H1 (cell line): ENCODE measurements around the gene LCOR. TPM values are rescaled to one million over a fixed set of nuclear protein-coding genes. Genes with fewer than 3 reads are reported as not detected.

Experiments used
- CTCF ChIA-PET: fragments of 300-600 bp; sonication (Branson Sonifier 250); formaldehyde crosslinking; loops from one replicate; lab custom pipeline; 2021; ENCODE audit not compliant: partially characterized antibody; lab: Charles Lee
- POLR2A ChIA-PET: fragments of 300-600 bp; sonication (Branson Sonifier 250); formaldehyde crosslinking; loops from one replicate; lab custom pipeline; 2021; ENCODE audit warnings: inconsistent platforms; ENCODE audit not compliant: partially characterized antibody; lab: Charles Lee
- DNase-seq, 2 experiments: peaks; one replicate each; pipeline versions ENCODE4 v3.0.0 to v3.0.0-alpha.2; 2010 to 2022; ENCODE audit warnings: low spot score in 2 of 2, low read depth in 1 of 2, mixed read lengths in 1 of 2
- FAIRE-seq: peaks from 2 replicates; lab custom pipeline; 2011; peaks lifted over from hg19 to GRCh38; lab: Jason Lieb, UNC
- H2AFZ ChIP-seq: 2 replicates; pipeline ENCODE4 v1.8.1; 2012; ENCODE audit warnings: low read length, inconsistent platforms
- H2AK5ac ChIP-seq: 2 replicates; pipeline ENCODE4 v1.6.1; 2013; ENCODE audit warnings: low read depth, low read length
- H2BK120ac ChIP-seq: replicated peaks from 2 replicates; pipeline ENCODE3; 2013; ENCODE audit warnings: low read depth, low read length, inconsistent platforms
- H2BK12ac ChIP-seq: 2 replicates; pipeline ENCODE4 v1.6.1; 2013; ENCODE audit warnings: low read depth, low read length
- H2BK15ac ChIP-seq: 2 replicates; pipeline ENCODE4 v1.6.1; 2013; ENCODE audit warnings: low read length
- H2BK20ac ChIP-seq: 2 replicates; pipeline ENCODE4 v1.6.1; 2013; ENCODE audit warnings: low read length
- H2BK5ac ChIP-seq: 2 replicates; pipeline ENCODE4 v1.6.1; 2013; ENCODE audit warnings: low read depth, low read length
- H3K14ac ChIP-seq: 2 replicates; pipeline ENCODE4 v1.6.1; 2013; ENCODE audit warnings: inconsistent platforms; ENCODE audit not compliant: insufficient read length
- H3K18ac ChIP-seq: 2 replicates; pipeline ENCODE4 v1.6.1; 2013; ENCODE audit warnings: low read length; ENCODE audit errors: extremely low read depth
- H3K23ac ChIP-seq: 2 replicates; pipeline ENCODE4 v1.6.1; 2013; ENCODE audit warnings: inconsistent platforms; ENCODE audit not compliant: insufficient read length
- H3K23me2 ChIP-seq: 2 replicates; pipeline ENCODE4 v1.6.1; 2013; ENCODE audit warnings: low read depth, low read length
- H3K27ac ChIP-seq: 2 replicates; pipeline ENCODE4 v1.6.1; 2011; ENCODE audit warnings: low read depth, low read length, inconsistent platforms
- H3K27me3 ChIP-seq, 4 experiments: replicated peaks in 1 of 4; 1 replicate in 1 of 4; 2 replicates in 3 of 4; pipeline versions ENCODE4 v1.6.1 to v1.8.1; 2011 to 2013; ENCODE audit warnings: low read length in 3 of 4, mild to moderate bottlenecking in 3 of 4, inconsistent platforms in 2 of 4, mixed read lengths in 2 of 4, moderate library complexity in 1 of 4; ENCODE audit not compliant: control insufficient read depth in 3 of 4, insufficient read depth in 3 of 4; ENCODE audit errors: extremely low read depth in 1 of 4
- H3K36me3 ChIP-seq, 4 experiments: 2 replicates each; pipeline versions ENCODE4 v1.6.1 to v1.8.1; 2011 to 2013; ENCODE audit warnings: mild to moderate bottlenecking in 4 of 4, low read length in 3 of 4, moderate library complexity in 2 of 4, control low read depth in 1 of 4, inconsistent platforms in 1 of 4; ENCODE audit not compliant: insufficient read depth in 4 of 4, control insufficient read depth in 2 of 4
- H3K4ac ChIP-seq: replicated peaks from 2 replicates; pipeline ENCODE3; 2013; ENCODE audit warnings: low read length, low read depth, mixed read lengths, inconsistent platforms; ENCODE audit not compliant: insufficient read length
- H3K4me1 ChIP-seq, 4 experiments: replicated peaks in 1 of 4; 1 replicate in 1 of 4; 2 replicates in 3 of 4; pipeline versions ENCODE4 v1.6.1 to v1.8.1; 2011 to 2013; ENCODE audit warnings: low read length in 3 of 4, inconsistent platforms in 2 of 4, mixed read lengths in 1 of 4; ENCODE audit not compliant: insufficient read depth in 4 of 4, control insufficient read depth in 3 of 4
- H3K4me2 ChIP-seq, 2 experiments: 2 replicates each; pipeline versions ENCODE4 v1.6.1 to v1.8.1; 2011 to 2013; ENCODE audit warnings: low read depth in 2 of 2, low read length in 2 of 2, control low read depth in 1 of 2, inconsistent platforms in 1 of 2, mild to moderate bottlenecking in 1 of 2; ENCODE audit not compliant: insufficient read depth in 1 of 2
- H3K4me3 ChIP-seq, 4 experiments: fragments of 200-600, 300-600 bp in 1 of 4; sonication (generic), shearing (Covaris generic), sonication (Bioruptor Twin) in 1 of 4; 2 replicates each; pipeline versions ENCODE4 v1.5.1 to v1.8.1; 2011 to 2016; ENCODE audit warnings: low read length in 4 of 4, low read depth in 3 of 4, control low read depth in 2 of 4, inconsistent platforms in 2 of 4, mild to moderate bottlenecking in 2 of 4, mixed read lengths in 1 of 4, moderate library complexity in 1 of 4; ENCODE audit not compliant: insufficient read depth in 2 of 4; ENCODE audit errors: extremely low read depth in 1 of 4
- H3K56ac ChIP-seq: replicated peaks from 2 replicates; pipeline ENCODE3; 2013; ENCODE audit warnings: low read depth, mild to moderate bottlenecking, mixed read lengths, low read length, inconsistent platforms; ENCODE audit not compliant: insufficient read length
- H3K79me1 ChIP-seq: 2 replicates; pipeline ENCODE4 v1.6.1; 2013; ENCODE audit warnings: low read depth, low read length, control low read depth
- H3K79me2 ChIP-seq, 2 experiments: 2 replicates each; pipeline versions ENCODE4 v1.6.1 to v1.8.1; 2012 to 2013; ENCODE audit warnings: low read length in 2 of 2, mild to moderate bottlenecking in 2 of 2, inconsistent platforms in 1 of 2; ENCODE audit not compliant: insufficient read depth in 2 of 2, control insufficient read depth in 1 of 2
- H3K9ac ChIP-seq, 4 experiments: replicated peaks in 1 of 4; 1 replicate in 1 of 4; 2 replicates in 3 of 4; pipeline versions ENCODE4 v1.6.1 to v1.8.1; 2011 to 2013; ENCODE audit warnings: low read depth in 3 of 4, low read length in 3 of 4, control low read depth in 2 of 4, mild to moderate bottlenecking in 2 of 4, moderate library complexity in 2 of 4, inconsistent platforms in 1 of 4; ENCODE audit errors: extremely low read depth in 1 of 4
- H3K9me3 ChIP-seq, 2 experiments: 2 replicates each; pipeline versions ENCODE4 v1.6.1 to v1.8.1; 2012 to 2013; ENCODE audit warnings: mild to moderate bottlenecking in 2 of 2, moderate library complexity in 2 of 2, control low read depth in 1 of 2, inconsistent platforms in 1 of 2, low read depth in 1 of 2, low read length in 1 of 2, mixed read lengths in 1 of 2; ENCODE audit not compliant: insufficient read depth in 2 of 2
- H4K20me1 ChIP-seq, 2 experiments: replicated peaks in 1 of 2; 2 replicates each; pipeline versions ENCODE3 to v1.8.1; 2011 to 2013; ENCODE audit warnings: inconsistent platforms in 2 of 2, low read length in 2 of 2, mild to moderate bottlenecking in 1 of 2; ENCODE audit not compliant: insufficient read depth in 2 of 2, control insufficient read depth in 1 of 2
- H4K5ac ChIP-seq: 2 replicates; pipeline ENCODE4 v1.6.1; 2013; ENCODE audit warnings: low read length, low read depth, mixed read lengths, inconsistent platforms; ENCODE audit not compliant: insufficient read length
- H4K8ac ChIP-seq: 2 replicates; pipeline ENCODE4 v1.8.0; 2013; ENCODE audit warnings: mild to moderate bottlenecking, moderate library complexity, low read length, inconsistent platforms; ENCODE audit not compliant: insufficient read depth; ENCODE audit errors: extremely low read depth
- H4K91ac ChIP-seq: replicated peaks from 2 replicates; pipeline ENCODE3; 2013; ENCODE audit warnings: low read length, mixed read lengths, inconsistent platforms; ENCODE audit not compliant: insufficient read length
- ASH2L ChIP-seq: fragments of 200-600, 300-600 bp; sonication (generic); IDR thresholded peaks from one replicate; pipeline ENCODE4 v1.7.1; 2017; ENCODE audit warnings: low read length
- CEBPB ChIP-seq: IDR thresholded peaks from 2 replicates; pipeline ENCODE4 v1.6.1; 2012; ENCODE audit warnings: low read depth, low read length
- PHF8 ChIP-seq: fragments of 200-600 bp; sonication (generic); conservative IDR thresholded peaks from 2 replicates; pipeline ENCODE4 v1.7.1; 2012; ENCODE audit warnings: low read depth, mild to moderate bottlenecking, inconsistent platforms, low read length, moderate library complexity
- POLR2A ChIP-seq, 2 experiments: IDR thresholded peaks; 1 replicate in 1 of 2; 2 replicates in 1 of 2; pipeline ENCODE4 v1.6.1; 2011; ENCODE audit warnings: low read depth in 2 of 2, low read length in 2 of 2, mild to moderate bottlenecking in 2 of 2; ENCODE audit errors: control extremely low read depth in 1 of 2
- POLR2AphosphoS5 ChIP-seq: IDR thresholded peaks from 2 replicates; pipeline ENCODE4 v1.6.1; 2011; ENCODE audit warnings: low read depth, low read length
- RBBP5 ChIP-seq: IDR thresholded peaks from 2 replicates; pipeline ENCODE4 v1.7.1; 2012; ENCODE audit warnings: low read depth, mild to moderate bottlenecking, inconsistent platforms, low read length, moderate library complexity, borderline replicate concordance
- SIX5 ChIP-seq: IDR thresholded peaks from 2 replicates; pipeline ENCODE4 v1.6.1; 2011; ENCODE audit warnings: mild to moderate bottlenecking, low read depth, low read length
- SP1 ChIP-seq: IDR thresholded peaks from 2 replicates; pipeline ENCODE4 v1.6.1; 2011; ENCODE audit warnings: low read depth, low read length
- TAF1 ChIP-seq: IDR thresholded peaks from 2 replicates; pipeline ENCODE4 v1.6.1; 2011; ENCODE audit warnings: mild to moderate bottlenecking, low read depth, low read length
- WGBS, 2 experiments: shearing (Covaris generic) in 1 of 2; methylation state at CpG; one replicate each; pipeline versions ENCODE4 v1.1.6 to v1.1.7; 2013 to 2015; ENCODE audit warnings: low lambda C conversion rate in 2 of 2, mixed read lengths in 2 of 2, inconsistent platforms in 1 of 2, low coverage in 1 of 2, missing lambda C conversion rate in 1 of 2; ENCODE audit not compliant: insufficient replicate concordance in 2 of 2, insufficient coverage in 1 of 2, insufficient read length in 1 of 2; ENCODE audit errors: extremely low coverage in 1 of 2, missing lambda C conversion rate in 1 of 2; 5-methylcytosine and 5-hydroxymethylcytosine counted together
- long read RNA-seq, 2 experiments: library from RNA in 1 of 2; library from capped mRNA in 1 of 2; stranded (forward); transcript quantifications; one replicate each; pipeline ENCODE4 v2.0.0, GENCODE V29; 2021; ENCODE audit warnings: inconsistent platforms in 1 of 2
- polyA minus RNA-seq, 3 experiments: library from RNA; depleted of rRNA, polyadenylated mRNA; stranded (reverse); fragments of >200 nt; gene quantifications; 1 replicate in 2 of 3; 2 replicates in 1 of 3; pipeline ENCODE4 v1.2.3, GENCODE V29; 2011
- polyA plus RNA-seq, 7 experiments: library from polyadenylated mRNA; depleted of rRNA in 3 of 7; stranded (reverse) in 5 of 7; unstranded in 2 of 7; fragments of >200 nt in 5 of 7; fragments of 200-250 nt in 2 of 7; gene quantifications; 1 replicate in 5 of 7; 2 replicates in 1 of 7; 4 replicates in 1 of 7; pipeline versions ENCODE4 v1.2.1 to v1.2.3, GENCODE V29; 2011 to 2013; ENCODE audit warnings: missing spikeins in 2 of 7, mixed read lengths in 2 of 7
- total RNA-seq: library from RNA; stranded (reverse); fragmentation: NEBNext Ultra II Directional; extraction: Animal tissue kit (Norgen Biotek cat#: 25700); gene quantifications from 2 replicates; pipeline ENCODE4 v1.2.1, GENCODE V29; 2021

The LCOR gene
- total RNA-seq (21.9 and 25.5 TPM in 2 replicates), polyA plus RNA-seq (2011; rRNA removed) (3.0 and 4.7 TPM in 2 replicates), polyA minus RNA-seq (2011; rRNA and poly(A)+ RNA removed) (34.9 and 35.0 TPM in 2 replicates)
- polyA plus RNA-seq (2011; cell fraction: cytosol; rRNA removed), result 4.5 TPM
- 6.2 TPM for polyA plus RNA-seq (2011; cell fraction: nucleus; rRNA removed)
- polyA plus RNA-seq (2012, experiment 1 of 2), result 4.3 to 7.6 TPM (median 5.9 TPM) in 4 replicates
- 0.45 TPM for polyA plus RNA-seq (2012, experiment 2 of 2)
- 5.6 TPM for polyA plus RNA-seq (2013, experiment 1 of 2)
- polyA plus RNA-seq (2013, experiment 2 of 2), result 5.2 TPM
- polyA minus RNA-seq (2011; cell fraction: cytosol; rRNA and poly(A)+ RNA removed), result 15.0 TPM
- polyA minus RNA-seq (2011; cell fraction: nucleus; rRNA and poly(A)+ RNA removed), result 51.1 TPM
- long read RNA-seq, experiment 1, full-length matches to known transcripts, result 3 of 9 reads
- long read RNA-seq, experiment 1, partial matches to known transcripts, result 0 of 9 reads
- long read RNA-seq, experiment 1, other reads (novel, unspliced or antisense), result 6 of 9 reads
- long read RNA-seq, experiment 2, full-length matches to known transcripts, result 2 of 3 reads
- long read RNA-seq, experiment 2, partial matches to known transcripts, result 0 of 3 reads
- long read RNA-seq, experiment 2, other reads (novel, unspliced or antisense), result 1 of 3 reads

DNA sequence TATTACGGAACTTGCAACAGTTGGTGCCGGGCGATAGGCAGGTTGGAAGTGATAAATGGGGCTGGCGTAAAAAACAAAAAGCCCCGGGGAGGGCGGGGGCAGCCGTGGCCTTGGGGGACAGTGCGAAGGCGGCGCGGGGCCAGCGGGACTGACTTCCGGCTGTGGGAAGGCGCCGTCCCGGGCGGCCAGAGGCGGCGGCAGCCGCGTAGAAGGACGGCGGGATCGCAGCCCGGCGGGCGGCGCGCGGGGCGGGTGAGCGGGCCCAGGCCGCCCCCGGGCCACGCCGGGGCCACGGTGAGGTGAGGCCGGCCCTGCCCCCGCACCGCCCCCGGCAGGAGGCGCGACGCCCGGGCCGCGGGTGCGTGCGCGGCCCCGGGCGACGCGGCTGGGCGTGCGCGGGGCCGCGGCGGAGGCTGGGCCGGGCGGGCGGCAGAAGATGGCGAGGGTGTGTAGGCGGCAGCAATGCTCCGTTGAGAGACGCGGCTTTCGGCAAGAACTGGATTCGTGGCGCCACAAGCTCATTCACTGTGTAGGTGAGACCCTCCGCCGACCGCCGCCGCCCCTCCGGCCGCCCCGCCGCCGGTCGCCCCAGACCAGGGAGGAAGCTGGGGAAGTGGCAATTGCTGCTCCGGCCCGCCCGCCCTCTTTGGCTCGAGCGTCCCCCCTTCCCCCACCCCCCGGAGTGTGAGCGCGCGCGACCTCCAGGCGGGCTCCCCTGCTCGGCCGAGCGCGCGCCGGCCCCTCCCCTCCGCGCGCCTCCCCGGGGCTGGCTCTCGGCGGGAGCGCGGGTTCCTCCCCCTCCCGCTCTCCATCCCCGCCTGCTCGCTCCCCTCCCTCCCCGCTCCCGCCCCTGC lies at the start of gene LCOR:
Gene LCOR, plus strand, starts transcription at position 432 of the 854 bp plus-strand sequence. CDS start 116,760 bp downstream, outside the sequence.
- peak in 1 of 2 experiments; percentile 86 for DNase-seq
- peak within 1 kb of the TSS; percentile 65 for H4K5ac ChIP-seq
- WGBS, 2 experiments, result 3% methylated on average over 16 of the region's 112 CpGs; no CpG with 5 or more reads in 1 of the 2 experiments
- H2BK15ac ChIP-seq, result no peak within 1 kb of the TSS
- 0 out of 2 replicates have a peak within 1 kb of the TSS, but pooled peaks have one; percentile 42 for H2AFZ ChIP-seq
- H3K14ac ChIP-seq, result no peak within 1 kb of the TSS
- peaks cover 4% of the 10 kb centered on the region; the same call in 1 of the 2 replicates for H3K23me2 ChIP-seq
- H2BK120ac ChIP-seq, result no peak within 1 kb of the TSS
- no peak within 1 kb of the TSS for H2BK12ac ChIP-seq
- peak within 1 kb of the TSS; percentile 56; the same call in 1 of the 2 replicates for H3K18ac ChIP-seq
- H3K27me3 ChIP-seq, result no peaks in the 10 kb centered on the region; a peak in 1 of 7 replicates
- peaks cover 12 to 35% of the 10 kb centered on the region in 2 experiments for H3K79me2 ChIP-seq
- H3K36me3 ChIP-seq, result no peaks in the 10 kb centered on the region
- no peak within 1 kb of the TSS for H4K91ac ChIP-seq
- peak within 1 kb of the TSS; percentile 40 for H3K56ac ChIP-seq
- peak within 1 kb of the TSS; percentile 98 for H4K8ac ChIP-seq
- H3K4me3 ChIP-seq, result peak within 1 kb of the TSS; percentile 73 to 91 (median 88)
- peak within 1 kb of the TSS; percentile 70 to 89 (median 82) for H3K9ac ChIP-seq
- peaks cover 0 to 5% of the 10 kb centered on the region in 2 experiments for H4K20me1 ChIP-seq
- ChIA-PET CTCF (no interaction called here), POLR2A (interaction anchor here (0.8 to 2.1 kb wide), 6 partner anchors 11 to 83 kb away, joined by 3 to 16 read pairs (median 4); no protein-coding TSS in a partner anchor)
- peak within 1 kb of the TSS; percentile 83; the same call in 1 of the 2 replicates for H3K27ac ChIP-seq
- H2BK20ac ChIP-seq, result no peak within 1 kb of the TSS
- no peak within 1 kb of the TSS for H3K23ac ChIP-seq
- no peak within 1 kb of the TSS for H2AK5ac ChIP-seq
- FAIRE-seq, result no peak
- H3K9me3 ChIP-seq, result no peaks in the 10 kb centered on the region; a peak in 1 of 4 replicates
- H3K79me1 ChIP-seq, result no peaks in the 10 kb centered on the region; the same call in 1 of the 2 replicates
- peak within 1 kb of the TSS; percentile 86 to 87 for H3K4me2 ChIP-seq
- peak within 1 kb of the TSS; percentile 73 for H3K4ac ChIP-seq
- no peak within 1 kb of the TSS for H2BK5ac ChIP-seq
- H3K4me1 ChIP-seq, result peaks cover 0 to 3% (median 0%) of the 10 kb centered on the region in 4 experiments; a peak in 2 of 7 replicates
- TF ChIP-seq ASH2L, result peak; percentile 55
- TF ChIP-seq RBBP5, result 0 out of 2 replicates have a peak, but pooled peaks have one; percentile 12
- peak; percentile 71 to 83 for TF ChIP-seq POLR2A (IDR thresholded peaks at IDR 0.05; ENCODE audit: control extremely low read depth in 1 of 2, low read depth in 2 of 2, low read length in 2 of 2)
- peak; percentile 86 for TF ChIP-seq POLR2AphosphoS5
- peak; percentile 89 for TF ChIP-seq PHF8
- no peak for TF ChIP-seq SP1
- TF ChIP-seq SIX5, result no peak
- no peak for TF ChIP-seq CEBPB
- TF ChIP-seq TAF1, result peak; percentile 45
